Measurements from ENCODE around the gene BRPF1. TPM values are rescaled to one million over a fixed set of nuclear protein-coding genes. Genes with fewer than 3 reads are reported as not detected.
A peak's percentile ranks its signal among the peaks of the same experiment; 100 is the strongest.

The BRPF1 gene
- total and polyA plus RNA-seq, 2 experiments from 2014 or later, result 11.1 to 17.3 TPM

DNA sequence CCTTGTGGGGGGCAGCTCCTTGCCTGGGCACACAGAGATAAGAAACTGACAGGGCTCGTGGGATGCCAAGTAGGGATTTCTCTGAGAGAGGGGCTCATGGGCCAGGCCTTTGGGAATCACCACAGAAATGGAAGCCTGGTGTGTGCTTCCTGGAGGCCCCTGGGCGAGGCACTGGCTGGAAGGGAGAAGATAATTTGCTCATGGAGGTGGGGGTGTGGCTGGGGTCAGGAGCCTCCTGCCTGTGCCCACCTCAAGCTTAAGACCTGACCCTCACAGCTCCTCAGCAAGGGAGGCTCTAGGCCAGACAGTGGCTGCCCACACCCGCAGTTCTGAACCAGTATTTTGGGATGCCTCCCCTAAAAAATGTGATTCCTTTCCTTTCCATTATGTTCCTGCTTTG, 44.8 kb upstream of the BRPF1 start:
- no peaks in the 10 kb centered on the region for H3K27me3 ChIP-seq
- TF ChIP-seq, protein P1, sequence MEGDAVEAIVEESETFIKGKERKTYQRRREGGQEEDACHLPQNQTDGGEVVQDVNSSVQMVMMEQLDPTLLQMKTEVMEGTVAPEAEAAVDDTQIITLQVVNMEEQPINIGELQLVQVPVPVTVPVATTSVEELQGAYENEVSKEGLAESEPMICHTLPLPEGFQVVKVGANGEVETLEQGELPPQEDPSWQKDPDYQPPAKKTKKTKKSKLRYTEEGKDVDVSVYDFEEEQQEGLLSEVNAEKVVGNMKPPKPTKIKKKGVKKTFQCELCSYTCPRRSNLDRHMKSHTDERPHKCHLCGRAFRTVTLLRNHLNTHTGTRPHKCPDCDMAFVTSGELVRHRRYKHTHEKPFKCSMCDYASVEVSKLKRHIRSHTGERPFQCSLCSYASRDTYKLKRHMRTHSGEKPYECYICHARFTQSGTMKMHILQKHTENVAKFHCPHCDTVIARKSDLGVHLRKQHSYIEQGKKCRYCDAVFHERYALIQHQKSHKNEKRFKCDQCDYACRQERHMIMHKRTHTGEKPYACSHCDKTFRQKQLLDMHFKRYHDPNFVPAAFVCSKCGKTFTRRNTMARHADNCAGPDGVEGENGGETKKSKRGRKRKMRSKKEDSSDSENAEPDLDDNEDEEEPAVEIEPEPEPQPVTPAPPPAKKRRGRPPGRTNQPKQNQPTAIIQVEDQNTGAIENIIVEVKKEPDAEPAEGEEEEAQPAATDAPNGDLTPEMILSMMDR (IDR thresholded peaks at IDR 0.05; ENCODE audit: low read depth, low read length), result no peak
- DNase-seq (ENCODE audit: low read depth in 1 of 2, low spot score in 1 of 2), result no peak
- no peaks in the 10 kb centered on the region for H3K4me1 ChIP-seq (ENCODE audit: low read depth)
- no peak overlapping the region for H3K27ac ChIP-seq
- H3K9me3 ChIP-seq (ENCODE audit: low read depth), result no peaks in the 10 kb centered on the region
- H3K36me3 ChIP-seq, result peaks cover 13% of the 10 kb centered on the region
- H3K4me3 ChIP-seq, result no peak overlapping the region

DNA sequence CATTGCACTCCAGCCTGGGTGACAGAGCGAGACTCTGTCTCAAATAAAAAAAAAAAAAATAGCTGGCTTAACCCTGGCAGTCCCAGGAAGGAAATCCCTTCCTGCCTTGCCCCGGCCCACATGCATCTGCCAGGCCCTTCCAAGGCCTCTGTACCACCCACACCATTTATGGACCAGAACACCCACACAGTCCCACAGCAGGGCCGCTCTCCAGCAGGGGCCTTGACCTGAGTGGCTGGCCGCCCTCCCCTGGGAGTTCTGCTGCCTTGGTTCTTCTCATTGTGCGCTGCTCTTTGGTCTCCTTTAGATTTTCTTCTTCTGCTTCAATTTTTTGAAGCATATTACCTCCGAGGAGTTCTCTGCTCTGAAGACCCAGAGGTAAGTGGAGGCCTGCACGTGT, 44.0 kb upstream of the BRPF1 start:
- Histone ChIP-seq H3K4me3 (no peak overlapping the region), H3K27ac (no peak overlapping the region), H3K4me1 (ENCODE audit: low read depth) (no peaks in the 10 kb centered on the region), H3K9me3 (ENCODE audit: low read depth) (no peaks in the 10 kb centered on the region), H3K36me3 (peaks cover 13% of the 10 kb centered on the region), H3K27me3 (no peaks in the 10 kb centered on the region)
- TF ChIP-seq, protein P1 (IDR thresholded peaks at IDR 0.05; ENCODE audit: low read depth, low read length), result no peak
- DNase-seq (ENCODE audit: low read depth in 1 of 2, low spot score in 1 of 2), result no peak

DNA sequence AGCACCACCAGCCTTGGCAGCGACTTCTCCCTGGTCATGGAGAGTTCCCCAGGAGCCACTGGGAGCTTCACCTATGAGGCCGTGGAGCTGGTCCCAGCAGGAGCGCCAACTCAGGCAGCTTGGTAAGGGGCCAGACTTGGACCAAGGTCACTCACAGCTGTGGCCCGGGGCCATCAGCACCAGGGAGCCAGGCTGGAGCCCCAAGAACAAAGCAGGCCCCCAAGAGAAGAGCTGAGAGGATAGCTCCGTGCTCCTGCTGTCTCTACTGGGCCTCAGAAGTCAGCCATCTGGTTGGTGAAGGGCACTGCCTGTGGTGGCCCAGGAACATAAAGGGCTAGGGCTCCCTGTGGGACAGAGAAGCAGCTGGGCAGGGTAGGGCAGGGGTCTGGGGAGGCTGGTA, 42.6 kb upstream of the BRPF1 start:
- TF ChIP-seq, protein P1 (IDR thresholded peaks at IDR 0.05; ENCODE audit: low read depth, low read length), result no peak
- Histone ChIP-seq H3K27ac (no peak overlapping the region), H3K4me3 (no peak overlapping the region), H3K27me3 (no peaks in the 10 kb centered on the region), H3K36me3 (peaks cover 10% of the 10 kb centered on the region), H3K4me1 (ENCODE audit: low read depth) (no peaks in the 10 kb centered on the region), H3K9me3 (ENCODE audit: low read depth) (no peaks in the 10 kb centered on the region)
- no peak for DNase-seq (ENCODE audit: low read depth in 1 of 2, low spot score in 1 of 2)

DNA sequence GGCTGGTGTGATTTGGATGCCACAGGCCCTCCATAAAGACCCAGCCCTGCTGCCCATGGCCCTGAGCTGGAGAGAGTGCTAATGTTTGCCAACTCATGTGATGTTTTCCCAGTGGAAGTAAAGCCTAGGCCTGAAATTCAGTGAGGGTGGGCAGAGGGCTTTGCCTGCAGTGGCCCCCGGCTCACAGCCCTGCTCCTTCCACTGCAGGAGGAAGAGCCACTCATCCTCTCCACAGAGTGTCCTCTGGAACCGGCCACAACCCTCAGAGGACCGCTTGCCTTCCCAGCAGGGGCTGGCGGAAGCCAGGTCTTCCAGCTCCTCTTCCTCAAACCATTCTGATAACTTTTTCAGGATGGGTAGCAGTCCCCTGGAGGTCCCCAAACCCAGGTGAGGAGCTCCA, 41.8 kb upstream of the BRPF1 start:
- Histone ChIP-seq H3K4me1 (ENCODE audit: low read depth) (no peaks in the 10 kb centered on the region), H3K9me3 (ENCODE audit: low read depth) (no peaks in the 10 kb centered on the region), H3K4me3 (no peak overlapping the region), H3K27me3 (no peaks in the 10 kb centered on the region), H3K27ac (no peak overlapping the region), H3K36me3 (peaks cover 7% of the 10 kb centered on the region)
- no peak for DNase-seq (ENCODE audit: low read depth in 1 of 2, low spot score in 1 of 2)
- TF ChIP-seq, protein P1 (IDR thresholded peaks at IDR 0.05; ENCODE audit: low read depth, low read length), result no peak

DNA sequence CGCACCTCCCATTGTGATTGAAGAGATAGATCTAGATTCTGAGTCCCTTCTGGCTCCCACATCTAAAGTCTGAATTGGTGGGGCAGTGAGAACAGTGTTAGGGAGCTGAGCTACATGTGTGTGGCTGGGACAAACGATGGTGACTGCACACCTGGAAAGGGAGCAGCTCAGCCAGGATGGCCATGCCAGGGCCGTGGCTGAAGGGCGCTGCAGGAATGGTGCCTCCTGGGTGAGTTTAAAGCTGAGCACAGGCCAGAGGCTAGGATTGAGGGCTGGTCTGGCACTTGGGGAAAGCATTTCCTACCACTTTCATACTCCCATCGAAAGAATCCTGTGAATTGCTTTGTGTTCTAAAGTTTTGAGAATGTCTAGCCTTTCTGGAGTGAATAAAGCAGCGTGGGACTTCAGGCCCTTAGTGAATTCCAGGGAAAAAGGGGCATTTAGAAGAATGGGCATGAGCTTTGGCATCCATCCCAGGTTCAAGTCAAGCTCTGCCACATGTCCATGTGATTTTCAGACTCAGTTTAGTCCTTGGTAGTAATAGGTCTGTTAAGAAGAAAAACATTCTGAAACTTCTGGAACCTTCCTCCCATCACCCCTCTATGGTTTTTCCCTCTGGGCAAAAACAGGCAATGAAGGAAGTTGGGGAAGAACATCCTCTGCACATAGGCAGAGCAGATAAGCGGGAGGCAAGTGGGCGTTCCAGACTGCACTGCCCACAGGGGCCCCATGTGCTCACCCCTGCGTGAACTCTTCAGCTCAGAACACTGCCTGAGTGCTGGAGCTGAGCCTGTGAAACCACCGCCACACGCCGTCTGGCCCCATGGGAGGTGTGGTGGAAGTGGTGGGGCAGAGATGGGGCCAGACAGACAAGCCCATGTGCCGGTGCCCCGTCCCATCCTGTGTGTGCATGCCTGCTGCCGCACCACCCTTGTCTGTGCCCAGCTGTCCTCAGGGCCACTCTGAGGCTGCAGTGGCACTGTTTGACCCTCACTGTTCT, 40.8 kb upstream of the BRPF1 start:
- no peaks in the 10 kb centered on the region for H3K4me1 ChIP-seq (ENCODE audit: low read depth)
- H3K9me3 ChIP-seq (ENCODE audit: low read depth), result no peaks in the 10 kb centered on the region
- no peak overlapping the region for H3K27ac ChIP-seq
- peaks cover 3% of the 10 kb centered on the region for H3K36me3 ChIP-seq
- TF ChIP-seq, protein P1 (IDR thresholded peaks at IDR 0.05; ENCODE audit: low read depth, low read length), result no peak
- peak in 1 of 2 donors; percentile 85 for DNase-seq (ENCODE audit: low read depth in 1 of 2, low spot score in 1 of 2)
- H3K4me3 ChIP-seq, result no peak overlapping the region
- H3K27me3 ChIP-seq, result no peaks in the 10 kb centered on the region
